GM19467 (cell line): Measurements from ENCODE around the gene TRAPPC2L.
"Not testable (repeated sequence)": the region's sequence is repeated elsewhere in the genome, so short reads cannot be mapped to it uniquely, and the experiment has no call there.

Source experiments
- ATAC-seq: cut with Tn5 transposase; IDR thresholded peaks from one replicate; pipeline ENCODE4 v1.9.1; 2021; ENCODE audit warnings: mild to moderate bottlenecking, moderate library complexity; ENCODE audit not compliant: unreplicated experiment

The TRAPPC2L gene

GRCh38 chr16:88888057-88888456 lies 31.1 kb downstream of the TRAPPC2L start:
- ATAC-seq: no peak

- ATAC-seq: no peak
Measured at GRCh38 chr16:88888461-88889387, 31.8 kb downstream of the TRAPPC2L start.

GRCh38 chr16:88889702-88890352 lies 32.9 kb downstream of the TRAPPC2L start:
- not testable (repeated sequence) for ATAC-seq

GRCh38 chr16:88891083-88891482 lies 34.2 kb downstream of the TRAPPC2L start:
- ATAC-seq: no peak

- ATAC-seq: no peak
Measured at GRCh38 chr16:88892065-88892464, 35.1 kb downstream of the TRAPPC2L start.

- no peak for ATAC-seq
Measured at GRCh38 chr16:88893127-88893968, 36.4 kb downstream of the TRAPPC2L start.

GRCh38 chr16:88894266-88894665 lies 37.3 kb downstream of the TRAPPC2L start:
- ATAC-seq: not testable (repeated sequence)

GRCh38 chr16:88894681-88895300 lies 37.9 kb downstream of the TRAPPC2L start:
- ATAC-seq: no peak

- no peak for ATAC-seq
Measured at GRCh38 chr16:88895335-88895734, 38.4 kb downstream of the TRAPPC2L start.

GRCh38 chr16:88896238-88897070 lies 39.5 kb downstream of the TRAPPC2L start:
- no peak for ATAC-seq

GRCh38 chr16:88897696-88898425 lies 40.9 kb downstream of the TRAPPC2L start:
- ATAC-seq: no peak

GRCh38 chr16:88899901-88900661 lies 43.2 kb downstream of the TRAPPC2L start:
- ATAC-seq: no peak

- no peak for ATAC-seq
Measured at GRCh38 chr16:88900662-88901052, 43.7 kb downstream of the TRAPPC2L start.

- ATAC-seq: no peak
Measured at GRCh38 chr16:88901718-88902337, 44.9 kb downstream of the TRAPPC2L start.

- ATAC-seq: no peak
Measured at GRCh38 chr16:88902744-88903143, 45.8 kb downstream of the TRAPPC2L start.

- no peak for ATAC-seq
Measured at GRCh38 chr16:88903267-88903666, 46.3 kb downstream of the TRAPPC2L start.

- no peak for ATAC-seq
Measured at GRCh38 chr16:88904676-88905365, 47.9 kb downstream of the TRAPPC2L start.
